Measurements from ENCODE around the gene MINK1. TPM values are rescaled to one million over a fixed set of nuclear protein-coding genes. Genes with fewer than 3 reads are reported as not detected.

MINK1 gene
- polyA plus RNA-seq (2013, experiment 1 of 2), result 60.0 TPM
- polyA plus RNA-seq (2013, experiment 2 of 2), result 47.7 TPM

GRCh38 chr17:4833178-4833940 is at the start of gene MINK1:
Gene MINK1, plus strand, starts transcription at chr17:4833340. Its CDS starts 244 bp downstream, at chr17:4833584.
- WGBS, 2 experiments (ENCODE audit: insufficient coverage in 2 of 2), result 0% methylated on average over 47 to 56 of the region's 91 CpGs
- H3K9me3 ChIP-seq (ENCODE audit: control insufficient read depth, low read length), result no peaks in the 10 kb centered on the region
- H3K27ac ChIP-seq (ENCODE audit: low read depth, low read length, severe bottlenecking), result peak within 1 kb of the TSS; percentile 71
- peak within 1 kb of the TSS; percentile 85 for H3K4me3 ChIP-seq (ENCODE audit: extremely low read depth, insufficient read depth, low read length, poor library complexity, severe bottlenecking)
- peaks cover 18% of the 10 kb centered on the region for H3K36me3 ChIP-seq (ENCODE audit: control insufficient read depth, insufficient read depth, low read length)
- H3K4me1 ChIP-seq (ENCODE audit: control insufficient read depth, insufficient read depth, low read length, poor library complexity, severe bottlenecking), result peaks cover 15% of the 10 kb centered on the region

- peaks cover 5% of the 10 kb centered on the region for H3K4me1 ChIP-seq (ENCODE audit: control insufficient read depth, insufficient read depth, low read length, poor library complexity, severe bottlenecking)
- H3K4me3 ChIP-seq (ENCODE audit: extremely low read depth, insufficient read depth, low read length, poor library complexity, severe bottlenecking), result no peak overlapping the region
- no peaks in the 10 kb centered on the region for H3K9me3 ChIP-seq (ENCODE audit: control insufficient read depth, low read length)
- 86 to 89% methylated on average over 51 to 55 of the region's 61 CpGs for WGBS, 2 experiments (ENCODE audit: insufficient coverage in 2 of 2)
- no peaks in the 10 kb centered on the region for H3K36me3 ChIP-seq (ENCODE audit: control insufficient read depth, insufficient read depth, low read length)
- no peak overlapping the region for H3K27ac ChIP-seq (ENCODE audit: low read depth, low read length, severe bottlenecking)
Observed at GRCh38 chr17:4785311-4786105, 47.6 kb upstream of the MINK1 start.

- Histone ChIP-seq H3K4me1 (ENCODE audit: control insufficient read depth, insufficient read depth, low read length, poor library complexity, severe bottlenecking) (peaks cover 10% of the 10 kb centered on the region), H3K36me3 (ENCODE audit: control insufficient read depth, insufficient read depth, low read length) (no peaks in the 10 kb centered on the region), H3K9me3 (ENCODE audit: control insufficient read depth, low read length) (no peaks in the 10 kb centered on the region), H3K4me3 (ENCODE audit: extremely low read depth, insufficient read depth, low read length, poor library complexity, severe bottlenecking) (no peak within 1 kb of the TSS), H3K27ac (ENCODE audit: low read depth, low read length, severe bottlenecking) (no peak within 1 kb of the TSS)
- WGBS, 2 experiments (ENCODE audit: insufficient coverage in 2 of 2), result 73 to 81% methylated on average over 21 of the region's 24 CpGs
Observed at GRCh38 chr17:4786106-4786511, 47.0 kb upstream of the MINK1 start, which contains the start of gene VMO1. Gene VMO1, minus strand, starts transcription at chr17:4786364. Its CDS starts 12 bp downstream, at chr17:4786352.

GRCh38 chr17:4786516-4786915 is 46.6 kb upstream of the MINK1 start:
- no peaks in the 10 kb centered on the region for H3K9me3 ChIP-seq (ENCODE audit: control insufficient read depth, low read length)
- no peak overlapping the region for H3K4me3 ChIP-seq (ENCODE audit: extremely low read depth, insufficient read depth, low read length, poor library complexity, severe bottlenecking)
- 29 to 67% methylated on average over 2 to 3 of the region's 6 CpGs for WGBS, 2 experiments (ENCODE audit: insufficient coverage in 2 of 2)

GRCh38 chr17:4788159-4788806 is 44.9 kb upstream of the MINK1 start:
- Histone ChIP-seq H3K9me3 (ENCODE audit: control insufficient read depth, low read length) (no peaks in the 10 kb centered on the region), H3K36me3 (ENCODE audit: control insufficient read depth, insufficient read depth, low read length) (no peaks in the 10 kb centered on the region), H3K4me3 (ENCODE audit: extremely low read depth, insufficient read depth, low read length, poor library complexity, severe bottlenecking) (peak overlapping the region; percentile 62), H3K27ac (ENCODE audit: low read depth, low read length, severe bottlenecking) (no peak overlapping the region), H3K4me1 (ENCODE audit: control insufficient read depth, insufficient read depth, low read length, poor library complexity, severe bottlenecking) (peaks cover 10% of the 10 kb centered on the region)
- 94% methylated on average over 8 to 11 of the region's 14 CpGs for WGBS, 2 experiments (ENCODE audit: insufficient coverage in 2 of 2)

More at GRCh38 chr17:4786516-4786915, 46.6 kb upstream of the MINK1 start:
- H3K36me3 ChIP-seq (ENCODE audit: control insufficient read depth, insufficient read depth, low read length), result no peaks in the 10 kb centered on the region
- peaks cover 10% of the 10 kb centered on the region for H3K4me1 ChIP-seq (ENCODE audit: control insufficient read depth, insufficient read depth, low read length, poor library complexity, severe bottlenecking)
- H3K27ac ChIP-seq (ENCODE audit: low read depth, low read length, severe bottlenecking), result no peak overlapping the region

GRCh38 chr17:4788807-4789700 is 44.1 kb upstream of the MINK1 start, which contains the start of gene GLTPD2:
Gene GLTPD2, plus strand, starts transcription at chr17:4788964. Its CDS starts 48 bp downstream, at chr17:4789012.
- WGBS, 2 experiments (ENCODE audit: insufficient coverage in 2 of 2), result 5 to 8% methylated on average over 48 to 49 of the region's 62 CpGs
- no peaks in the 10 kb centered on the region for H3K36me3 ChIP-seq (ENCODE audit: control insufficient read depth, insufficient read depth, low read length)
- peak within 1 kb of the TSS; percentile 62 for H3K4me3 ChIP-seq (ENCODE audit: extremely low read depth, insufficient read depth, low read length, poor library complexity, severe bottlenecking)
- H3K4me1 ChIP-seq (ENCODE audit: control insufficient read depth, insufficient read depth, low read length, poor library complexity, severe bottlenecking), result peaks cover 10% of the 10 kb centered on the region
- H3K9me3 ChIP-seq (ENCODE audit: control insufficient read depth, low read length), result no peaks in the 10 kb centered on the region
- peak within 1 kb of the TSS; percentile 59 for H3K27ac ChIP-seq (ENCODE audit: low read depth, low read length, severe bottlenecking)

GRCh38 chr17:4789701-4789950 is 43.5 kb upstream of the MINK1 start:
- H3K9me3 ChIP-seq (ENCODE audit: control insufficient read depth, low read length), result no peaks in the 10 kb centered on the region
- WGBS, 2 experiments (ENCODE audit: insufficient coverage in 2 of 2), result 0 to 1% methylated on average over 18 to 21 of the region's 25 CpGs
- H3K36me3 ChIP-seq (ENCODE audit: control insufficient read depth, insufficient read depth, low read length), result no peaks in the 10 kb centered on the region
- peak overlapping the region; percentile 62 for H3K4me3 ChIP-seq (ENCODE audit: extremely low read depth, insufficient read depth, low read length, poor library complexity, severe bottlenecking)
- peak overlapping the region; percentile 59 for H3K27ac ChIP-seq (ENCODE audit: low read depth, low read length, severe bottlenecking)
- H3K4me1 ChIP-seq (ENCODE audit: control insufficient read depth, insufficient read depth, low read length, poor library complexity, severe bottlenecking), result peaks cover 10% of the 10 kb centered on the region

GRCh38 chr17:4789951-4790704 is 43.0 kb upstream of the MINK1 start:
- Histone ChIP-seq H3K9me3 (ENCODE audit: control insufficient read depth, low read length) (no peaks in the 10 kb centered on the region), H3K27ac (ENCODE audit: low read depth, low read length, severe bottlenecking) (peak overlapping the region; percentile 59), H3K36me3 (ENCODE audit: control insufficient read depth, insufficient read depth, low read length) (no peaks in the 10 kb centered on the region), H3K4me3 (ENCODE audit: extremely low read depth, insufficient read depth, low read length, poor library complexity, severe bottlenecking) (peak overlapping the region; percentile 62), H3K4me1 (ENCODE audit: control insufficient read depth, insufficient read depth, low read length, poor library complexity, severe bottlenecking) (peaks cover 10% of the 10 kb centered on the region)
- WGBS, 2 experiments (ENCODE audit: insufficient coverage in 2 of 2), result 1% methylated on average over 79 to 89 of the region's 91 CpGs

GRCh38 chr17:4790705-4791088 is 42.4 kb upstream of the MINK1 start:
- H3K27ac ChIP-seq (ENCODE audit: low read depth, low read length, severe bottlenecking), result peak overlapping the region; percentile 59
- H3K36me3 ChIP-seq (ENCODE audit: control insufficient read depth, insufficient read depth, low read length), result no peaks in the 10 kb centered on the region
- WGBS, 2 experiments (ENCODE audit: insufficient coverage in 2 of 2), result 78 to 95% methylated on average over 4 to 5 of the region's 7 CpGs
- no peaks in the 10 kb centered on the region for H3K9me3 ChIP-seq (ENCODE audit: control insufficient read depth, low read length)
- H3K4me3 ChIP-seq (ENCODE audit: extremely low read depth, insufficient read depth, low read length, poor library complexity, severe bottlenecking), result peak overlapping the region; percentile 62
- H3K4me1 ChIP-seq (ENCODE audit: control insufficient read depth, insufficient read depth, low read length, poor library complexity, severe bottlenecking), result peaks cover 10% of the 10 kb centered on the region
